ENCODE data around the gene IQUB.
"Not testable (repeated sequence)": the region's sequence is repeated elsewhere in the genome, so short reads cannot be mapped to it uniquely, and the experiment has no call there.

The IQUB gene

GRCh38 chr7:123485187-123485586, 49.2 kb downstream of the IQUB start:
- DNase-seq = no peak

DNA sequence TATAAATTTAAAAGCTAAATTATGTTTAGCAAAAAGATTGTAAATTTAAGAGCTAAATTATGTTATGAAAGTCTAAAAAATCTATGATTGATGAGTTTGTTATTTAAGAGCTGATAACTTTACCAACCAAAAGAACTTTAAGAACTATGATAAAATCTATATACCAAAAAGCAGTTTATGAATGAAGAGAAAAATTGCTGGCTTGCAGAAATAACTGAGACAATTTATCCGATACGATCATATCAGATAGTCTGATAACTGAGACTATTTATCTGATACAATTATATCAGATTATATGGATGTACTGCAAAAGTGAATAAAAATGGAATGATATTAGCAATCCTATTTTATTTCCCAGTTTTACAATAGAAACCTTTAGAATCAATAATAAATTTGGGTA, 50.2 kb downstream of the IQUB start:
- no peak for DNase-seq

DNA sequence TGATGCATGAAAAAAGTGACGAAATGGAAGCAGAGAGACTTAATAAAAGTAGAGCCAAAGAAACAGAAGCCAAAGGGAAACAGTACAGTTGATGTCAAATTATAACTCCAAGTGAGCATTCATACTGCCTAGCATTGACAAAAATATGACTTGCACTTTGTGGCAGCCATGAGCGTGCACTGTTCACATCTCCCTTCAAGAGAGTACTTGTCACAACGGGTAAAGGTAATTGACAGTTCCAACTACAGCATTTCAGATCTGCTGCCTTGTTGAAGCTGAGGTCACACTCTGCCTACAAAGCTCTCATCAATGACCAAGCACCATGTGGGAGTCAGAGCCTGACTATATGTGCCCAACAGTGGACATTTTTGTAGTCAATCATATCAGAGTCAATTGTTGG, 54.3 kb downstream of the IQUB start:
- no peak for DNase-seq

DNA sequence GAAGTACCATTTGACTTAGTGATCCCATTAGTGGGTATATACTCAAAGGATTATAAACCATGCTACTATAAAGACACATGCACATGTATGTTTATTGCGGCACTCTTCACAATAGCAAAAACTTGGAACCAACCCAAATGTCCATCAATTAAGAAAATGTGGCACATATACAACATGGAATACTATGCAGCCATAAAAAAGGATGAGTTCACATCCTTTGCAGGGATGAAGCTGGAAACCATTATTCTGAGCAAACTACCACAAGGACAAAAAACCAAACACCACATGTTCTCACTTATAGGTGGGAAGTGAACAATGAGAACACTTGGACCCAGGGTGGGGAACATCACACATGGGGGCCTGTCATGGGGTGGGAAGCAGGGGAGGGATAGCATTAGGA, 56.3 kb downstream of the IQUB start:
- DNase-seq = not testable (repeated sequence)

DNA sequence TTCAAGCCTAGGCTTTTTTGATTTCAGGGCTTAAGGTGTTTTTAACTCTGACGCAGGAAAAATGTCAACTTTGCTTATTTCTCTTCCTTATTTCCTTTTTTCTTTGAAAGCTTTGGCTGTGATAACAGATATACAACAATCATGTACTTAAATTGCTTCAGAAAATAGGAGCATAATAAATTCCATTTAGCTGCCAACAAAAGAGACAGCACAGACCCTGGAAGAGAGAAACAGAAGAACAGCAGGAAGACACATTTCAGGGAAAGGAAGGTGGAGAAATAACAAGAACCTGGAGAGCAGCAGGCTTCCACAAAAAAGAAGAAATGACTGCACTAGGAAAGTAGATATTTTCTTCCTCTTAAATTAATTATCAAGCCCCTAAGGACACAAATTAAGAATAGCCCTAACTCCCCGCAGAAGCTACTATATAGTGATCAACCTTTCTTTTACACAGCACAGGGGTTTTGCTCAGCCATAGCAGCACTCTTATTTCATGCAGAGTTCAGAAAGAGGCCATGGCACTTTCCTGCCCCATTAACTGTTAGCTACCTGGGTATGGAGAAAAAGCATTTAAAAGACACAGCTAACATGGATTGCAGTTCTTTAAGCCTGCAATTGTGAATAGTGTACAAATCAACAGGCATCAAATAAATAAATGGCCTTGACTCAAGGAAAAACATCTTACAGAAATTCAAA, 61.5 kb downstream of the IQUB start:
- no peak for DNase-seq

GRCh38 chr7:123472327-123472726, 62.1 kb downstream of the IQUB start:
- no peak for DNase-seq

- DNase-seq = no peak
Measured at GRCh38 chr7:123468303-123468702, 66.1 kb downstream of the IQUB start.

GRCh38 chr7:123463890-123464289, 70.5 kb downstream of the IQUB start:
- no peak for DNase-seq

DNA sequence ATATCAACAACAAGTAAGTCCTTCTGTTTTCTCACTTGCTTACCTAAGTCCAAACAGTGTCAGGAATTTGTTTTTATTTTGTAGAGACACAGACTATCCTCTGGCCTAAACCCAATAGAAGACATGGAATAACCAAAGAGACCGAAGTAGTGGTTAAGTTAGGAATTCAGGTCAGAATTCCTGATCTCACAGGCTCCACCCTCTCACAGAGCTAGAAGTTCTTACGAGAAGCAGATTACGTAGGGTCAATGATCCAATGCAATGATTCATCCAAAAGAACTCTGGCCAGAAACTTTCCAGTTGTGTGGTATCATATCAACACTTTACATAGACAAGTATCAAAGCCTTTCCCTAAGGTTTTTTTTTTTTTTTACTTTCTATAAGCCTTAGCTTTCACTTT, 73.8 kb downstream of the IQUB start:
- no peak for DNase-seq

DNA sequence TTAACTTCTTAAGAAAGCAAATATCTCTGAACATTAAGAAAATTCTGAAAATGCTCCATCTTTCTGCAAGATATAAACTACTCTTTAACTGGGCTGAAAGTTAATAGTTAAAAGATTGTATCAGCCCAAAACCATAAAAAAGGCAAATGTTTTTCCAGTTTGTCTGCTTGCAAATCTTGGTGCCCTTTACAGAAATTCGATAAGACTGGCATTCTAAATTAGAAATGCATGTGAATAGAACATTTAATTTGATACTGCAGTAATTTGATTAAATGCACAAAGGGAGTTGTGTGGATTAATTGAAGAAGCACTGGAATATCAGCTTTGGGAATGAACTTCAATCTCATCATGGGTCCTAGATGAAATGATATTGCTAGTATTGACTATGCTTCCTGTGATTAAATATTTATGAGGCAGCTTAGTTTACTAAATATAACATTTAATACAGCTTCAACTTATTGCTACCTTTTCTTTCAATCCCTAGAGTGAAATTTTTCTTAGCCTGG, 78.4 kb downstream of the IQUB start:
- DNase-seq = no peak

DNA sequence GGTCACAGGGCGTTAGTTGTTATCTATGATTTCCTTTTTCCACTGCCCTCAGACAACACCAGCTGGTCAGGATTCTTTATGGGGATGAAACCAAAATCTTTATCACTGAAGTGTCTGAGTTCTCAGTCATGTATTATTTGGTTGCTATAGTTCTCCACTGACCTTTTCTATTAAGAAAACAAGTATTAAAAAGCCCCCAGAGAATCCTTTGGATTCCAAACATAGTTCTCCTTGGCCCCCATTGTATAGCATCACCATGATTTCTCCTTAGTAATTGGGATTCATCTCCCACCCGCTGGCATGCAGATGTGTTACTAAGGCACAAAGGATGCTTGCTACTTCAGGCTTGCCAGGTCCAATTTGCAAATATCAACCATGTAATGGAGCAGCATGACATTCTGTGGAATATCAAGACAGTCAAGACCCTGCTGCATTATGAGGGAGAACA, 94.3 kb downstream of the IQUB start:
- no peak for DNase-seq

- no peak for DNase-seq
Measured at GRCh38 chr7:123439191-123439590, 95.2 kb downstream of the IQUB start.

GRCh38 chr7:123437447-123437995, 96.9 kb downstream of the IQUB start:
- no peak for DNase-seq

DNA sequence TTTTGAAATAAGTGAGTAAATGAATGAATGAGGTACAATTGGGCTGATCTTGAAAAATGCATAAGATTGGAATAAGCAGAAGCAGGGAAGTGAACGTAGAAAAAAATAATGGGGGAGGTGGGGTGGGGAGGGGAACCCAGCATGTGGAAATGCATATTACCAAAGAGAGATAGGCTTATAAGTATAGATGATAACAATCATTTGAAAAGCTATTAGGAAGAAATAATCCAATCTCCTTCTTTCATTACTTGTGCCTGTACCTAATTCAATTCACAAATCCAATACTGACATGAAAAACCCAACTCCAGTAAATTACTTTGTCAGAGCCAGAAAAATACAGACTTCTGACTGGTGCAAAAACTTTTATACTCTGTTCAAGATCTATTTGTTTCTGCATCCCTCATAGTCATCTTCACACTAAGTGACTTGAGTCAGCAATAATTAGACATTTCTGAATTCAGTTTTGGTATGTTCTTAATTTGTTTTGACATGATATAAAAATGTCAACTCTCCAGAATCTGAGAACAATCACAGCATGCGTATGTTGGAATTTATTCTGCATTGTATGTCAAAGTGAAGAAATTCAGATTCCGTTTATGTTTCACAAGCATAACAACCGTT, 99.2 kb downstream of the IQUB start:
- DNase-seq = no peak

- no peak for DNase-seq
Measured at GRCh38 chr7:123433665-123434064, 100.7 kb downstream of the IQUB start.

- DNase-seq = no peak
Measured at GRCh38 chr7:123432601-123433000, 101.8 kb downstream of the IQUB start.

- no peak for DNase-seq
Measured at GRCh38 chr7:123431075-123431614, 103.2 kb downstream of the IQUB start.

DNA sequence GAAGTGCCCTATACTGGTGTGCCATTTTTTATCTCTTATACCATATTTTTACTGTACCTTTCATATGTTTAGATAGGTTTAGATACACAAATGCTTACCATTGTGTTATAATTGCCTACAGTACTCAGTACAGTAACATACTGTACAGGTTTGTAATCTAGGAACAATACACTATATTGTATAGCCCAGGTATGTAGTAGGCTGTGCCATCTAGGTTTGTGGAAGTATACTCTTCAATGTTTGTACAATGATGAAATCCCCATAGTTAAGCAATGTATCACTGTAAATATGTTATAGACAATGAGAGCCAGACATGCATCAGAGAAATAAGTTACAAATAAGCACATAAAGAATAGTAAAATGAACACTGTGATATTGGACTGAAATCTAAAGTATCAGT, 109.1 kb downstream of the IQUB start:
- DNase-seq = no peak

DNA sequence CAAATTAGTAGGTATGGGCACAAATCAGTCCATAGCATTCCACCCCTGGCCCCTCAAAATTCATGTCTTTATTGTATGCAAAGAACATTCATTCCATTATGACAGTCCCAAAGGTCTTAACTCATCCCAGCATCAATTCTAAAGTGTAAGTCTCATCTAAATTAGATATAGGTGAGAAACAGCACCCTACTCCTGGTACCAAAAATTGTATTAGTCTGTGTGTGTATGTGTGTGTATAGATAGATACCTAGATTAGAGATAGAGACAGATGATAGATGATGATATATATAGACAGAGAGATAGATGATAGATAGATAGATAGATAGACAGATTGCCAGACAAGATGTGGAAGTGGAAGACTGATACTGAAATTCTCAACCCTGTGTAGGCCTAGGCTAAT, 109.9 kb downstream of the IQUB start:
- DNase-seq = no peak

DNA sequence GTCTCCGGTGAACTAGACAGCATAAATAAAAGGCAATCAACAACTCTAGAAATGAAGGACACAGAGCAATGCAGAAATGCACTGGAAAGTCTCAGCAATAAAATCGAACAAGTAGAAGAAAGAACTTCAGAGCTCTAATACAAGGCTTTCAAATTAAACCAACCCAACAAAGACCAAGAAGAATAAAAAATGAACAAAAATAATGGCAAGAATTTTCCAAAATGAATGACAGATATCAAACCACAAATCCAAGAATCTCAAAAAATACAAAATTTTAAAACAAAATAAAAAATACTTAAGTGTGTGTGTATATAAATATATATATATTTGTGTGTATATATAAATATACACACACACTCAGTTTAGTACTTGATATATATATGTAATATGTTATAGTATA, 110.8 kb downstream of the IQUB start:
- no peak for DNase-seq

DNA sequence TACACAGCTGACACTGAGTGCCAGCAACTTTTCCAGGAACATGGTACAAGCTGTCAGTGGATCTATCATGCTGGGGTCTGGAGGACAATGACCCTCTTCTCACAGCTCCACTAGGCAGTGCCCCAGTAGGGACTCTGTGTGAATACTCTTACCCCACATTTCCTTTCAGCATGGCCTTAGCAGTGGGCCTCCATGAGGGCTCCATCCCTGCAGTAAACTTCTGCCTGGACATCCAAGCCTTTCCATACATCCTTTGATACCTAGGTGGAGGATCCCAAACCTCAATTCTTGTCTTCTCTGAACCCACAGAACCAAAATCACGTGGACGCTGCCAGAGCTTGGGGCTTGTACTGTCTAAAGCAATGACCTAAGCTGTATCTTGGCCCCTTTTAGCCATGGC, 116.8 kb downstream of the IQUB start:
- DNase-seq = no peak

DNA sequence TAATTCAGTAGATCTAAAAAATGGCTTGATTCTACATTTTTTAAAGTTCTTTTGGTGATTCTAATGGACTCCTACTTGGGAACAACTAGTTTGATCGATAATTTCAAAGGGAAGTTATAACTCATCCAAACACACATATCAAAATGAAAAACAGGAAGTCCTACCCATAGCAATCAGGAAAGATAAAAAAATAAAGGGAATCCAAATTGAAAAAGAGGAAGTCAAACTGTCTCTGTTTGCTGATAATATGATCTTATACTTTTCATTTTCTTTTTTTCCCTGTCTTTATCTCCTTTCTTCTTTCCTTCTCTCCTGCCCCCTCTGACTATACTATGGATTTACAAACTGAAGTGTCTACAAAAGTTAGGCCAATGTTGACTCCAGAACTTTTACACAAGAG, 118.8 kb downstream of the IQUB start:
- DNase-seq = no peak

DNA sequence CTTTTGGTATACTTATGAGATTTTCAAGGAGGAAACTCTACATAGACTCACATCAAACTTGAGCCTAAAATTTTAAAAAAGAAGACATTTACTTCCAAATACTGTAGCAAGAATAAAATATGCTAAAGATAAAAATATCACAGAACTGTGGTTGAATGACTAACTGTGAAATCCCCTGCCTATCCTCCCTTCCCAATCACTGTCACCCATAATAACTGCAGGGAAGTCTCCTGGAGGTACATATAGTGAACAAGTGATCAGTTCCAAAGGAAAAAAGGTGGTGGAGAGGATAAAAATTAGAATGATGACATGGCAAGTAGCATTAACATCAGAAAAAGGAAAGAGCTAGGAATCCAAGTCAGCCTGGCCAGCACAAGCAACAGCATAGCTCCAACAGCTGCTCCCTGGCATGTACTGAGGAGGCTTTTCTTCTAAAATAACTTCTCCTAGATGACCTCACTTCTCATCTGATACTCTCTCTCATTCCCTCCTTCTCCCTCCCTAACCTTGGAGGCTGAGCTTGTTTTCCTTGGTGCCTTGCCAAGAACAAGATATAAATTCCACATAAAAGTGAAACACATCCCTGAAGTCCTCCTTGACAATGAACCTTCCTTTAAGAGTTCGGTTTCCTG, 124.0 kb downstream of the IQUB start:
- no peak for DNase-seq

GRCh38 chr7:123407951-123408350, 126.4 kb downstream of the IQUB start:
- DNase-seq = not testable (repeated sequence)

Measured in activated CD8-positive, alpha-beta memory T cell treated with anti-CD3 and anti-CD28 coated beads, Interleukin-2, amount 50 U/mL, for 48 hours (primary cell).